GM12878 (cell line): ENCODE data around the gene ERFL. TPM values are rescaled to one million over a fixed set of nuclear protein-coding genes. Genes with fewer than 3 reads are reported as not detected.

Experiments used
- ASH2L ChIP-seq: fragments of 300-600, 200-600 bp; sonication (generic); IDR thresholded peaks from 2 replicates; pipeline ENCODE4 v1.6.1; 2017; ENCODE audit warnings: low read depth, mild to moderate bottlenecking, borderline replicate concordance
- BCL11A ChIP-seq: IDR thresholded peaks from 2 replicates; pipeline ENCODE4 v1.6.1; 2011; ENCODE audit warnings: low read depth, low read length
- ESRRA ChIP-seq: IDR thresholded peaks from 2 replicates; pipeline ENCODE4 v1.6.1; 2012; ENCODE audit warnings: mild to moderate bottlenecking, low read length, improper control_type of control experiment
- FOS ChIP-seq: IDR thresholded peaks from 3 replicates; pipeline ENCODE4 v1.6.1; 2011; ENCODE audit warnings: borderline replicate concordance; ENCODE audit not compliant: insufficient read length; ENCODE audit errors: extremely low read depth
- MEF2A ChIP-seq: IDR thresholded peaks from 2 replicates; pipeline ENCODE4 v1.6.1; 2011; ENCODE audit warnings: low read depth, mild to moderate bottlenecking, low read length, moderate library complexity; ENCODE audit not compliant: insufficient read depth
- RB1 ChIP-seq: fragments of 450-650 bp; formaldehyde crosslinking; IDR thresholded peaks from 2 replicates; pipeline ENCODE4 v1.6.1; 2017; ENCODE audit warnings: mild to moderate bottlenecking, borderline replicate concordance
- RUNX3 ChIP-seq: IDR thresholded peaks from 2 replicates; pipeline ENCODE4 v1.6.1; 2012; ENCODE audit warnings: low read length, inconsistent platforms
- SIN3A ChIP-seq: IDR thresholded peaks from 2 replicates; pipeline ENCODE4 v1.6.1; 2012; ENCODE audit warnings: low read depth, low read length, improper control_type of control experiment
- TAF1 ChIP-seq: IDR thresholded peaks from 2 replicates; pipeline ENCODE4 v1.6.1; 2011; ENCODE audit warnings: mild to moderate bottlenecking, low read depth, low read length, borderline replicate concordance
- TCF7 ChIP-seq: IDR thresholded peaks from 2 replicates; pipeline ENCODE4 v1.6.1; 2014; ENCODE audit warnings: antibody characterized with exemption, borderline replicate concordance
- YY1 ChIP-seq: IDR thresholded peaks from 2 replicates; pipeline ENCODE4 v1.6.1; 2011; ENCODE audit warnings: low read depth, mild to moderate bottlenecking, low read length
- polyA plus RNA-seq, 11 experiments: library from polyadenylated mRNA; depleted of rRNA in 4 of 11; unstranded in 6 of 11; stranded (reverse) in 5 of 11; fragments of >200 nt; fragmentation: Nextera tagmentation in 4 of 11; fragmentation: Illumina TruSeq in 1 of 11; extraction: Ambion mirVana in 4 of 11; extraction: Trizol in 1 of 11; gene quantifications; 1 replicate in 1 of 11; 2 replicates in 10 of 11; pipeline versions ENCODE4 v1.2.1 to v1.2.3, GENCODE V29; 2011 to 2016; ENCODE audit warnings: inconsistent platforms in 2 of 11, missing spikeins in 2 of 11, low read depth in 1 of 11
- total RNA-seq, 4 experiments: library from RNA; depleted of rRNA in 3 of 4; stranded (reverse); fragments of >200 nt in 3 of 4; fragmentation: Illumina TruSeq in 1 of 4; extraction: Trizol in 1 of 4; gene quantifications; 2 replicates each; pipeline versions ENCODE4 v1.2.1 to v1.2.3, GENCODE V29; 2013 to 2021
- TF ChIP-seq, protein P1 (sequence below): fragments of 450-650 bp; IDR thresholded peaks from 2 replicates; pipeline ENCODE4 v1.6.1; 2017; ENCODE audit warnings: mild to moderate bottlenecking, moderate library complexity
- TF ChIP-seq, protein P2 (sequence below): fragments of 450-650 bp; IDR thresholded peaks from 2 replicates; pipeline ENCODE4 v1.6.1; 2017; ENCODE audit warnings: mild to moderate bottlenecking
- TF ChIP-seq, protein P3 (sequence below): IDR thresholded peaks from 2 replicates; pipeline ENCODE4 v1.6.1; 2012; ENCODE audit warnings: low read depth, low read length, improper control_type of control experiment
- TF ChIP-seq, protein P4 (sequence below): IDR thresholded peaks from 2 replicates; pipeline ENCODE4 v1.6.1; 2011; ENCODE audit warnings: low read depth, mild to moderate bottlenecking, low read length, moderate library complexity, borderline replicate concordance; ENCODE audit errors: extremely low read depth
- TF ChIP-seq, protein P5 (sequence below): IDR thresholded peaks from 2 replicates; pipeline ENCODE4 v1.6.1; 2011; ENCODE audit warnings: borderline replicate concordance, low read depth, mild to moderate bottlenecking, moderate library complexity, mixed read lengths, low read length; ENCODE audit not compliant: insufficient read depth; ENCODE audit errors: extremely low read length

ERFL gene
- total and polyA plus RNA-seq, 10 of the 15 experiments (the other 5 are each of a cell fraction or from before 2014, with no cell fraction given) = 0.04 to 0.10 (median 0.05) TPM; not detected in 7

DNA sequence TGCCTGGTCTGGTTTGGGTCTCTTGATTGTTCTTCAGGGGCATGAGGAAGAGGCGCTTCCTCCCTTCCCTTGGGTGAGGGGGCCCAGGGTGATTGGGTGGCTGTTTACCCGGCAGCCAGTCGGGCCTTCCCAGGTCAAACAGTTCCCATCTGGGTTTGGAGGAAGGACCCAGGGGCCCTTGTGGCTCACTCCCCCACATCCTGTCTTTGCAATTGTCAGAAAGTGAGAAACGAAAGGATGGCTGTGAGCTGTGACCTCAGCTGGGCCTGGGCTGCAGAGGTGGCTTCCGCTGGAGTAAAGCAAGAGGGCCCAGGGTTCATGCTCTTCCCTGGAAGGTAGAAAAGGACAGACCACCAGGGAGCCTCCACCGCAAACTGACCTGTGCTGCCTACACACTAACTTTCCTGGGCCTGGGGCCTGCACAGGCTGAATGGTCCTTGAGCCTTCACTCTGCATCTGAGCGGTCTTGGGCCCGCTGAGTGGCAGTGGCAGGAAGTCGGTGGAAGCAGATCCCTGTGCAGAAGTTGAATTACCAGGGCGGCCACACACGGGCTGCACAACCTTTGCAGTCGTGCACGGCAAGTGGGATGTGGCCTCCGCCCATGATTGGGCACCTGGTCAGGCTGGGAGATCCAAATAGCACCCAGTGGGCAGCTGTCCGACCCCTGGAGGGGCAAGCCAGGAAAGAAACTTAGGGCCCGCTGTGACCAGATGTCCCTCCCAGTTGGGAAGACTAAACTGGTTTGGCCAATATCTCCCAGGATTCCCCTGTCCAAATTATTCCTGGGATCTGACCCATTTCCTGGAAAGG lies 56.5 kb downstream of the ERFL start (continued):
- TF ChIP-seq, protein P1, sequence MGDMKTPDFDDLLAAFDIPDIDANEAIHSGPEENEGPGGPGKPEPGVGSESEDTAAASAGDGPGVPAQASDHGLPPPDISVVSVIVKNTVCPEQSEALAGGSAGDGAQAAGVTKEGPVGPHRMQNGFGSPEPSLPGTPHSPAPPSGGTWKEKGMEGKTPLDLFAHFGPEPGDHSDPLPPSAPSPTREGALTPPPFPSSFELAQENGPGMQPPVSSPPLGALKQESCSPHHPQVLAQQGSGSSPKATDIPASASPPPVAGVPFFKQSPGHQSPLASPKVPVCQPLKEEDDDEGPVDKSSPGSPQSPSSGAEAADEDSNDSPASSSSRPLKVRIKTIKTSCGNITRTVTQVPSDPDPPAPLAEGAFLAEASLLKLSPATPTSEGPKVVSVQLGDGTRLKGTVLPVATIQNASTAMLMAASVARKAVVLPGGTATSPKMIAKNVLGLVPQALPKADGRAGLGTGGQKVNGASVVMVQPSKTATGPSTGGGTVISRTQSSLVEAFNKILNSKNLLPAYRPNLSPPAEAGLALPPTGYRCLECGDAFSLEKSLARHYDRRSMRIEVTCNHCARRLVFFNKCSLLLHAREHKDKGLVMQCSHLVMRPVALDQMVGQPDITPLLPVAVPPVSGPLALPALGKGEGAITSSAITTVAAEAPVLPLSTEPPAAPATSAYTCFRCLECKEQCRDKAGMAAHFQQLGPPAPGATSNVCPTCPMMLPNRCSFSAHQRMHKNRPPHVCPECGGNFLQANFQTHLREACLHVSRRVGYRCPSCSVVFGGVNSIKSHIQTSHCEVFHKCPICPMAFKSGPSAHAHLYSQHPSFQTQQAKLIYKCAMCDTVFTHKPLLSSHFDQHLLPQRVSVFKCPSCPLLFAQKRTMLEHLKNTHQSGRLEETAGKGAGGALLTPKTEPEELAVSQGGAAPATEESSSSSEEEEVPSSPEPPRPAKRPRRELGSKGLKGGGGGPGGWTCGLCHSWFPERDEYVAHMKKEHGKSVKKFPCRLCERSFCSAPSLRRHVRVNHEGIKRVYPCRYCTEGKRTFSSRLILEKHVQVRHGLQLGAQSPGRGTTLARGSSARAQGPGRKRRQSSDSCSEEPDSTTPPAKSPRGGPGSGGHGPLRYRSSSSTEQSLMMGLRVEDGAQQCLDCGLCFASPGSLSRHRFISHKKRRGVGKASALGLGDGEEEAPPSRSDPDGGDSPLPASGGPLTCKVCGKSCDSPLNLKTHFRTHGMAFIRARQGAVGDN = peak; percentile 98
- TF ChIP-seq SIN3A (no peak), ESRRA (no peak), BCL11A (peak; percentile 69; the same call in 1 of the 2 replicates), TCF7 (peak; percentile 27; the same call in 1 of the 2 replicates), ASH2L (0 out of 2 replicates have a peak, but pooled peaks have one; percentile 36), RB1 (0 out of 2 replicates have a peak, but pooled peaks have one; percentile 24), RUNX3 (peak; percentile 91), FOS (no peak), TAF1 (no peak), YY1 (peak; percentile 33; the same call in 1 of the 2 replicates), MEF2A (no peak)
- TF ChIP-seq, protein P2, sequence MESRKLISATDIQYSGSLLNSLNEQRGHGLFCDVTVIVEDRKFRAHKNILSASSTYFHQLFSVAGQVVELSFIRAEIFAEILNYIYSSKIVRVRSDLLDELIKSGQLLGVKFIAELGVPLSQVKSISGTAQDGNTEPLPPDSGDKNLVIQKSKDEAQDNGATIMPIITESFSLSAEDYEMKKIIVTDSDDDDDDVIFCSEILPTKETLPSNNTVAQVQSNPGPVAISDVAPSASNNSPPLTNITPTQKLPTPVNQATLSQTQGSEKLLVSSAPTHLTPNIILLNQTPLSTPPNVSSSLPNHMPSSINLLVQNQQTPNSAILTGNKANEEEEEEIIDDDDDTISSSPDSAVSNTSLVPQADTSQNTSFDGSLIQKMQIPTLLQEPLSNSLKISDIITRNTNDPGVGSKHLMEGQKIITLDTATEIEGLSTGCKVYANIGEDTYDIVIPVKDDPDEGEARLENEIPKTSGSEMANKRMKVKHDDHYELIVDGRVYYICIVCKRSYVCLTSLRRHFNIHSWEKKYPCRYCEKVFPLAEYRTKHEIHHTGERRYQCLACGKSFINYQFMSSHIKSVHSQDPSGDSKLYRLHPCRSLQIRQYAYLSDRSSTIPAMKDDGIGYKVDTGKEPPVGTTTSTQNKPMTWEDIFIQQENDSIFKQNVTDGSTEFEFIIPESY = no peak
- TF ChIP-seq, protein P3, sequence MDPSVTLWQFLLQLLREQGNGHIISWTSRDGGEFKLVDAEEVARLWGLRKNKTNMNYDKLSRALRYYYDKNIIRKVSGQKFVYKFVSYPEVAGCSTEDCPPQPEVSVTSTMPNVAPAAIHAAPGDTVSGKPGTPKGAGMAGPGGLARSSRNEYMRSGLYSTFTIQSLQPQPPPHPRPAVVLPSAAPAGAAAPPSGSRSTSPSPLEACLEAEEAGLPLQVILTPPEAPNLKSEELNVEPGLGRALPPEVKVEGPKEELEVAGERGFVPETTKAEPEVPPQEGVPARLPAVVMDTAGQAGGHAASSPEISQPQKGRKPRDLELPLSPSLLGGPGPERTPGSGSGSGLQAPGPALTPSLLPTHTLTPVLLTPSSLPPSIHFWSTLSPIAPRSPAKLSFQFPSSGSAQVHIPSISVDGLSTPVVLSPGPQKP = peak; percentile 39; the same call in 1 of the 2 replicates
- TF ChIP-seq, protein P4, sequence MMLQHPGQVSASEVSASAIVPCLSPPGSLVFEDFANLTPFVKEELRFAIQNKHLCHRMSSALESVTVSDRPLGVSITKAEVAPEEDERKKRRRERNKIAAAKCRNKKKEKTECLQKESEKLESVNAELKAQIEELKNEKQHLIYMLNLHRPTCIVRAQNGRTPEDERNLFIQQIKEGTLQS = no peak
- TF ChIP-seq, protein P5, sequence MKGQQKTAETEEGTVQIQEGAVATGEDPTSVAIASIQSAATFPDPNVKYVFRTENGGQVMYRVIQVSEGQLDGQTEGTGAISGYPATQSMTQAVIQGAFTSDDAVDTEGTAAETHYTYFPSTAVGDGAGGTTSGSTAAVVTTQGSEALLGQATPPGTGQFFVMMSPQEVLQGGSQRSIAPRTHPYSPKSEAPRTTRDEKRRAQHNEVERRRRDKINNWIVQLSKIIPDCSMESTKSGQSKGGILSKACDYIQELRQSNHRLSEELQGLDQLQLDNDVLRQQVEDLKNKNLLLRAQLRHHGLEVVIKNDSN = no peak
